ENCODE results near the gene HEATR9.

DNA sequence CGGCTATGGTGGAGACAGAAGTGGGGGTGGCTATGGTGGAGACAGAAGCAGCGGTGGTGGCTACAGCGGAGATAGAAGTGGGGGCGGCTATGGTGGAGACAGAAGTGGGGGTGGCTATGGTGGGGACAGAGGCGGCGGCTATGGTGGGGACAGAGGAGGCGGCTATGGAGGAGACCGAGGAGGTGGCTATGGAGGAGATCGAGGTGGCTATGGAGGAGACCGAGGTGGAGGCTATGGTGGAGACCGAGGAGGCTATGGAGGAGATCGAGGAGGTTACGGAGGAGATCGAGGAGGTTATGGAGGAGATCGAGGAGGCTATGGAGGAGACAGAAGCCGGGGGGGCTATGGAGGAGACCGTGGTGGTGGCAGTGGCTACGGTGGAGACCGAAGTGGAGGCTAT is 24.1 kb downstream of the HEATR9 start:
- TF ChIP-seq PPARA (CRISPR knock-in tag; IDR thresholded peaks at IDR 0.05; ENCODE audit: borderline replicate concordance) (no peak), BACH2 (CRISPR knock-in tag; IDR thresholded peaks at IDR 0.05; ENCODE audit: borderline replicate concordance) (no peak), ZFP30 (CRISPR knock-in tag; IDR thresholded peaks at IDR 0.05) (no peak), SNAI2 (CRISPR knock-in tag; IDR thresholded peaks at IDR 0.05) (no peak)
- TF ChIP-seq, protein P1, sequence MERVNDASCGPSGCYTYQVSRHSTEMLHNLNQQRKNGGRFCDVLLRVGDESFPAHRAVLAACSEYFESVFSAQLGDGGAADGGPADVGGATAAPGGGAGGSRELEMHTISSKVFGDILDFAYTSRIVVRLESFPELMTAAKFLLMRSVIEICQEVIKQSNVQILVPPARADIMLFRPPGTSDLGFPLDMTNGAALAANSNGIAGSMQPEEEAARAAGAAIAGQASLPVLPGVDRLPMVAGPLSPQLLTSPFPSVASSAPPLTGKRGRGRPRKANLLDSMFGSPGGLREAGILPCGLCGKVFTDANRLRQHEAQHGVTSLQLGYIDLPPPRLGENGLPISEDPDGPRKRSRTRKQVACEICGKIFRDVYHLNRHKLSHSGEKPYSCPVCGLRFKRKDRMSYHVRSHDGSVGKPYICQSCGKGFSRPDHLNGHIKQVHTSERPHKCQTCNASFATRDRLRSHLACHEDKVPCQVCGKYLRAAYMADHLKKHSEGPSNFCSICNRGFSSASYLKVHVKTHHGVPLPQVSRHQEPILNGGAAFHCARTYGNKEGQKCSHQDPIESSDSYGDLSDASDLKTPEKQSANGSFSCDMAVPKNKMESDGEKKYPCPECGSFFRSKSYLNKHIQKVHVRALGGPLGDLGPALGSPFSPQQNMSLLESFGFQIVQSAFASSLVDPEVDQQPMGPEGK (CRISPR knock-in tag; IDR thresholded peaks at IDR 0.05; ENCODE audit: borderline replicate concordance) = no peak
